Renal pelvis (tissue), 4 donors: ENCODE data around the gene ADH5. TPM values are rescaled to one million over a fixed set of nuclear protein-coding genes. Genes with fewer than 3 reads are reported as not detected.
"Not testable (repeated sequence)": the region's sequence is repeated elsewhere in the genome, so short reads cannot be mapped to it uniquely, and the experiment has no call there.

Source experiments
- DNase-seq: peaks from one replicate; pipeline ENCODE4 v3.0.0-alpha.2; 2013
- polyA plus RNA-seq, 3 donors: library from polyadenylated mRNA; unstranded; fragments of 120-200 nt; gene quantifications; one replicate each; pipeline ENCODE4 v1.2.1, GENCODE V29; 2013; ENCODE audit not compliant: insufficient read length in 3 of 3

The ADH5 gene
- polyA plus RNA-seq, 3 donors: 259 to 262 (median 262) TPM

- DNase-seq: no peak
Measured at GRCh38 chr4:99099311-99099710, 10.7 kb upstream of the ADH5 start.

- DNase-seq: not testable (repeated sequence)
Measured at GRCh38 chr4:99091841-99092240, 3.3 kb upstream of the ADH5 start.

- DNase-seq: no peak
Measured at GRCh38 chr4:99091216-99091575, 2.6 kb upstream of the ADH5 start.

- no peak for DNase-seq
Measured at GRCh38 chr4:99090481-99091215, 2.1 kb upstream of the ADH5 start.

- DNase-seq: peak; percentile 52
Measured at GRCh38 chr4:99088023-99088449, 552 bp downstream of the ADH5 start.

- no peak for DNase-seq
Measured at GRCh38 chr4:99084595-99084994, 4.0 kb downstream of the ADH5 start.

- DNase-seq: no peak
Measured at GRCh38 chr4:99082192-99082591, 6.4 kb downstream of the ADH5 start.

GRCh38 chr4:99080869-99081268, 7.7 kb downstream of the ADH5 start:
- DNase-seq: not testable (repeated sequence)

- no peak for DNase-seq
Measured at GRCh38 chr4:99079625-99080295, 8.8 kb downstream of the ADH5 start.

- DNase-seq: no peak
Measured at GRCh38 chr4:99078931-99079624, 9.5 kb downstream of the ADH5 start.

GRCh38 chr4:99078336-99078735, 10.3 kb downstream of the ADH5 start:
- no peak for DNase-seq

- DNase-seq: no peak
Measured at GRCh38 chr4:99077177-99077576, 11.4 kb downstream of the ADH5 start.

- DNase-seq: no peak
Measured at GRCh38 chr4:99076292-99076976, 12.2 kb downstream of the ADH5 start.

- no peak for DNase-seq
Measured at GRCh38 chr4:99074816-99075215, 13.8 kb downstream of the ADH5 start.

GRCh38 chr4:99071159-99071558, 17.4 kb downstream of the ADH5 start:
- DNase-seq: no peak

- no peak for DNase-seq
Measured at GRCh38 chr4:99067617-99068016, 21.0 kb downstream of the ADH5 start.

- not testable (repeated sequence) for DNase-seq
Measured at GRCh38 chr4:99065521-99065920, 23.1 kb downstream of the ADH5 start.

GRCh38 chr4:99062120-99062519, 26.5 kb downstream of the ADH5 start:
- DNase-seq: peak; percentile 57

GRCh38 chr4:99061048-99061700, 27.4 kb downstream of the ADH5 start:
- no peak for DNase-seq

- DNase-seq: no peak
Measured at GRCh38 chr4:99059550-99059949, 29.0 kb downstream of the ADH5 start.

GRCh38 chr4:99058228-99058627, 30.4 kb downstream of the ADH5 start:
- no peak for DNase-seq
